Ectodermal cell (in vitro differentiated cells): Measurements from ENCODE around the gene DEPDC5.

Experiments
- H3K27ac ChIP-seq: 2 replicates; pipeline ENCODE4 v1.7.0; 2013; ENCODE audit warnings: mild to moderate bottlenecking, low read depth, low read length; ENCODE audit not compliant: insufficient read depth, poor library complexity, severe bottlenecking
- H3K27me3 ChIP-seq: 2 replicates; pipeline ENCODE4 v1.7.0; 2013; ENCODE audit warnings: mild to moderate bottlenecking, low read length; ENCODE audit not compliant: insufficient read depth, control insufficient read depth, poor library complexity, severe bottlenecking
- H3K36me3 ChIP-seq: one replicate; pipeline ENCODE4 v1.7.0; 2013; ENCODE audit warnings: low read length; ENCODE audit not compliant: control insufficient read depth, insufficient read depth
- H3K4me1 ChIP-seq: one replicate; pipeline ENCODE4 v1.7.0; 2013; ENCODE audit warnings: low read length; ENCODE audit not compliant: control insufficient read depth, insufficient read depth
- H3K4me3 ChIP-seq: 2 replicates; pipeline ENCODE4 v1.7.0; 2013; ENCODE audit warnings: low read depth, low read length, control low read depth; ENCODE audit not compliant: insufficient read depth
- H3K9me3 ChIP-seq: 2 replicates; pipeline ENCODE4 v1.7.0; 2013; ENCODE audit warnings: mild to moderate bottlenecking, low read length, moderate library complexity; ENCODE audit not compliant: control insufficient read depth
- WGBS, 2 experiments: methylation state at CpG; one replicate each; pipeline ENCODE4 v1.1.7; 2013; ENCODE audit warnings: missing lambda C conversion rate in 2 of 2; 5-methylcytosine and 5-hydroxymethylcytosine counted together

DEPDC5 gene

DNA sequence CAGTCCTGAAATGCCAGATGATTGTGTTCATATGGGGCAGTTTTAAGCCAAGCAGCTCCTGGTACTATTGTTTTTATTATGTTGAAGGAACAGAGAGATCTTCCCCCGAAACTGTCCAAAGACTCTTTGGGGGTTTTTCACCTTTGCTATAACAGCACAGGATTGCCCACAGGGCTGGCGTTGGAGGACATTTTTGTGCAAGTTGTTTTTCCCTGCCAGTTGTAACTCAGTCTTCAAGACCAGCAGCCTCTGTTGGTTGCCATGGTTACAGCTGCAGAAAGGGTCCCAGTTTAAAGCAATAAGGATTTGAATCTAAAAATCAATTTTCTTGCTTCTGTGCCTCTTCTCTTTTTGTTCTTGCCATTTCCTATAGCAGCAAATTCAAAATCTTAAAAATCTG, 145.1 kb downstream of the DEPDC5 start:
- Histone ChIP-seq H3K27ac (no peak overlapping the region), H3K27me3 (no peaks in the 10 kb centered on the region), H3K36me3 (no peaks in the 10 kb centered on the region), H3K4me1 (peaks cover 6% of the 10 kb centered on the region), H3K9me3 (no peaks in the 10 kb centered on the region), H3K4me3 (no peak overlapping the region)
- 85 to 88% methylated on average over 2 of the region's 2 CpGs for WGBS, 2 experiments

DNA sequence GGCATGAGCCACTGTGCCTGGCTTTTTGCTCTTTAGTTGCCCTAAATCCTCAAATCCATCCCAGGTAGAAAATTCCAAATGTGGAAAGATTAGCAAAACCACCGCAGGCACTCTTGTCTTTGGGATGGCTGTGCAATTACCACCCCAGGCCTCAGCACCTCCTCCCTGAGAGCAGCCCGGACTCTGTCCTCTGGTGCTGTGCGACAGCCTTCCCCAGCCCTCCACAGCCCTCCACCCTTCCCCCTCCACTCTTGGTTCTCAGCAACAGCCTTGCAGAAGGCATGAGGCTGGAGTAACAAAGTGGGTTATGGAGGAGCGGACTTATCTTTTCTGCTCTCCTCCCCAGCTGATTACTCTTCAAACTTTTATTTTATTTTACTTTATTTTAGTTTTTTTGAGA, 145.8 kb downstream of the DEPDC5 start:
- H3K9me3 ChIP-seq, result no peaks in the 10 kb centered on the region
- H3K27me3 ChIP-seq, result no peaks in the 10 kb centered on the region
- 83 to 94% methylated on average over 3 to 4 of the region's 4 CpGs for WGBS, 2 experiments
- no peak overlapping the region for H3K4me3 ChIP-seq
- H3K4me1 ChIP-seq, result peaks cover 6% of the 10 kb centered on the region
- peaks cover 2% of the 10 kb centered on the region for H3K36me3 ChIP-seq
- H3K27ac ChIP-seq, result no peak overlapping the region

DNA sequence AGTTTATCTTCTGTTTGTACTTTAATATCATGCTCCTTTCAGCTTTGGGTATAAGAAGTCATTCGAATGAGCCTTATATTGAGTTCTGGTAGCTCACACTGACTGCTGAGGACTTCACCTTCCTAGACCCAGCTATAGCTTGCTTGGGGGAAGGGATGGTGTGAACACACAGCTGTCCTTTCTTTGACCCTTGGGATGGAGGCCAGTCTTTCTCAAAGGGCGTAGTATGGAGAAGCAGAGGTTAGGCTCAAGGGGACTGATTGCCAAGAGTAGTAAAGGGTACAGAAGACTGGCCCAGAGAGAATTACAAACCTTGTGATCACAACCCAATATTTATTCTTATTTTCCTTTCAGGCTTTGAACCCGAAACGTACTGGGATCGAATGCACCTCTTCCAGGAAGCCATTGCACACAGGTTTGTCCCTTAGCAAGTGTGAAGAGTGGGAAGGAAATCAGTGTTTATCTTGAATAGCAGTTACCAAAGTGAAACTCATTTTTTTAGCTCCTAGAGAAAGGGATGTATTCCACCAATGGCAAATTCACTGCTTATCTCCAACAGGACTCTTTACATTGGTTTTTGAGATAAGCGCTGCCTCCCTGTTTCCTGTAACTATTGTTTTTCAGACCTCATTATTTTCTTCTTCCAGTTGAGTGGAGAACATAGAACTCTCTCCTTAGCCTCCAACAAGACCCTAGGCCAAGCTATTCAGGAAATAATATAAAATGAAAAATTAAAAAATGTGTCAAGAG, 147.7 kb downstream of the DEPDC5 start:
- Histone ChIP-seq H3K36me3 (peaks cover 6% of the 10 kb centered on the region), H3K27me3 (no peaks in the 10 kb centered on the region), H3K27ac (no peak overlapping the region), H3K4me3 (no peak overlapping the region), H3K9me3 (no peaks in the 10 kb centered on the region), H3K4me1 (peaks cover 6% of the 10 kb centered on the region)
- WGBS, 2 experiments, result 92 to 98% methylated on average over 6 of the region's 6 CpGs

DNA sequence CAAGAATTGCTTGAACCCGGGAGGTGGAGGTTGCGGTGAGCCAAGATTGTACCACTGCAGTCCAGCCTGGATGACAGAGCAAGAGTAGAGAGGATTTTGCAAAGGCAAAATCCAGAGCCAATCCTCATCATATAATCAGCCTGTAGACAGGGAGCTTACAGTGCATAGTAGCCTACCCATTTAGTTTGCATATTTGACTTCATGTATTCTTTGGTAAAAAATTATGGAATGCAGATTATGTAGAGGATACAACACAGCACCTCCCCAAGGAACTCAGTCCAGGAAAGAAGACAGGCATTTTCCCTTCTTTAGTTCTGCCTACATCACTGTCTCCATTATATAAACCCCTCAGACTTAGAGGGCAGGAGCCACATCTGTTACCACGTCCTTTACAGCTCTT, 150.8 kb downstream of the DEPDC5 start:
- Histone ChIP-seq H3K4me3 (no peak overlapping the region), H3K27ac (no peak overlapping the region), H3K4me1 (no peaks in the 10 kb centered on the region), H3K27me3 (no peaks in the 10 kb centered on the region), H3K9me3 (no peaks in the 10 kb centered on the region), H3K36me3 (peaks cover 6% of the 10 kb centered on the region)
- WGBS, 2 experiments, result 98 to 99% methylated on average over 3 of the region's 3 CpGs

DNA sequence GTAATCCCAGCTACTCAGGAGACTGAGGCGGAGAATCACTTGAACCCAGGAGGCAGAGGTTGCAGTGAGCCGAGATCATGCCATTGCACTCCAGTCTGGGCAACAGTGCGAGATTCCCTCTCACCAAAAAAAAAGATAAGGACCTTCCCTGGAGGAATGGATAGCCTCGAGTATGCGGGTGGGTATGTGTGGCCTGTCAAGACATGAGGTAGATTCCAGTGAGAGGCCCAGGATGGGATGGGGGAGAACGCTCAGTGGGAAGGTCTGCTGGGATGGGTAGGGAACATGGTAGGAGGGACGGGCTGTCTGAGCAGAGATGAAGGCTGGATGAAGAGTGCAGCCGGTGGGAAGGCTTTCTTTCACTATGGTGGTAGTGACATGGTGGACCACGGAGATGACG, 151.5 kb downstream of the DEPDC5 start:
- WGBS, 2 experiments, result 94 to 95% methylated on average over 10 of the region's 10 CpGs
- Histone ChIP-seq H3K9me3 (no peaks in the 10 kb centered on the region), H3K36me3 (peaks cover 6% of the 10 kb centered on the region), H3K4me3 (no peak overlapping the region), H3K27me3 (no peaks in the 10 kb centered on the region), H3K27ac (no peak overlapping the region), H3K4me1 (no peaks in the 10 kb centered on the region)

DNA sequence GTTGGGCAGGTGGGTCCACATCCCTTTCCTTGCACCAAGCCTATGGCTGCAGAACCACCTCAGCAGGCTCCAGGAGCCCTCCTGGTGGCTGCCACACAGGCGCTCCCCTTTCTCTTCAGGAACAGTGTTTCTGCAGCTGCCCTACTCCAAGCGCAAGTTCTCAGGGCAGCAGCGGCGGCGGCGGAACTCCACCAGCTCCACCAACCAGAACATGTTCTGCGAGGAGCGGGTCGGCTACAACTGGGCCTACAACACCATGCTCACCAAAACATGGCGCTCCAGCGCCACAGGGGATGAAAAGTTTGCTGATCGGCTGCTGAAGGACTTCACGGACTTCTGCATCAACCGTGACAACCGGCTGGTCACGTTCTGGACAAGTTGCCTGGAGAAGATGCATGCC, 152.3 kb downstream of the DEPDC5 start:
- H3K4me3 ChIP-seq, result no peak overlapping the region
- peaks cover 6% of the 10 kb centered on the region for H3K36me3 ChIP-seq
- no peaks in the 10 kb centered on the region for H3K4me1 ChIP-seq
- 96% methylated on average over 16 of the region's 16 CpGs for WGBS, 2 experiments
- no peaks in the 10 kb centered on the region for H3K27me3 ChIP-seq
- no peak overlapping the region for H3K27ac ChIP-seq
- no peaks in the 10 kb centered on the region for H3K9me3 ChIP-seq

DNA sequence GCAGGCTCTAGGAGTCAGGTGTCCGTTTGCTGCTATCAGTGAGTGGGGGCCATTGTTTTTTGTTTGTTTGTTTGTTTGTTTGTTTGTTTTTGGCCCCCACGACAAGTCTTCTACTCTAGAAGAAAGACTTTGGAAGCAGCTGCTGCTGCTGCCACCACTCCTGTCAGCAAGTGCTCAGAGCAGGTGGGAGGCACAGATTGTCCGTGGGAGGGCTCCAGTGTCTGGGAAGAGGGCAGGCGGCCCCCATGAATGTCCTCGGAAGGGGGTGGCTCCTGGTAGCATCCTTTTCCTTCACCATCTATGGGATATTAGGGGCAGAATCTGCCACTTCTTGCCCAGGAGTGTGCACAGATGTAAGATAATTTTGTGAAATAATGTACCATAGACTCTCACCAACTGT, 152.8 kb downstream of the DEPDC5 start:
- no peaks in the 10 kb centered on the region for H3K9me3 ChIP-seq
- H3K4me1 ChIP-seq, result no peaks in the 10 kb centered on the region
- H3K27ac ChIP-seq, result no peak overlapping the region
- H3K27me3 ChIP-seq, result no peaks in the 10 kb centered on the region
- 90 to 96% methylated on average over 5 of the region's 5 CpGs for WGBS, 2 experiments
- peaks cover 6% of the 10 kb centered on the region for H3K36me3 ChIP-seq
- no peak overlapping the region for H3K4me3 ChIP-seq

DNA sequence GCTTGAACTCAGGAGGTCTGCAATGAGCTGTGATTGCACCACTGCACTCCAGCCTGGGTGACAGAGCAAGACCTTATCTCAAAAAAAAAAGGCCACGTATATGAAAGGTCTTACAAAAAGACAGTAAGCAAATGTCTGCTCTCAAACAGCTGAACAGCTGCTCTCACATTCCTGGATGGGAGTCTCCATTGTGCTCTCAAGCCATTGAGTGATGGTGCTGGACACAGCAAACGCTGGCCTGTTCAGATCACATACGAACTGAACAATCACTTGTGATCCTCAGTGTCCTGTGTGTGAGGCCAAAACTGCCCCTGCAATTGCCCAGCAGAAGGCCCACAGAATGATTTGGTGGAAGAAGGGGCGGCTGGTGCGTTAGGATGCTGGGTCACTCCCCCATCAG, 156.2 kb downstream of the DEPDC5 start:
- Histone ChIP-seq H3K27ac (no peak overlapping the region), H3K36me3 (peaks cover under 1% of the 10 kb centered on the region), H3K4me1 (no peaks in the 10 kb centered on the region), H3K4me3 (no peak overlapping the region), H3K27me3 (no peaks in the 10 kb centered on the region), H3K9me3 (no peaks in the 10 kb centered on the region)
- WGBS, 2 experiments, result 92 to 93% methylated on average over 5 of the region's 5 CpGs

DNA sequence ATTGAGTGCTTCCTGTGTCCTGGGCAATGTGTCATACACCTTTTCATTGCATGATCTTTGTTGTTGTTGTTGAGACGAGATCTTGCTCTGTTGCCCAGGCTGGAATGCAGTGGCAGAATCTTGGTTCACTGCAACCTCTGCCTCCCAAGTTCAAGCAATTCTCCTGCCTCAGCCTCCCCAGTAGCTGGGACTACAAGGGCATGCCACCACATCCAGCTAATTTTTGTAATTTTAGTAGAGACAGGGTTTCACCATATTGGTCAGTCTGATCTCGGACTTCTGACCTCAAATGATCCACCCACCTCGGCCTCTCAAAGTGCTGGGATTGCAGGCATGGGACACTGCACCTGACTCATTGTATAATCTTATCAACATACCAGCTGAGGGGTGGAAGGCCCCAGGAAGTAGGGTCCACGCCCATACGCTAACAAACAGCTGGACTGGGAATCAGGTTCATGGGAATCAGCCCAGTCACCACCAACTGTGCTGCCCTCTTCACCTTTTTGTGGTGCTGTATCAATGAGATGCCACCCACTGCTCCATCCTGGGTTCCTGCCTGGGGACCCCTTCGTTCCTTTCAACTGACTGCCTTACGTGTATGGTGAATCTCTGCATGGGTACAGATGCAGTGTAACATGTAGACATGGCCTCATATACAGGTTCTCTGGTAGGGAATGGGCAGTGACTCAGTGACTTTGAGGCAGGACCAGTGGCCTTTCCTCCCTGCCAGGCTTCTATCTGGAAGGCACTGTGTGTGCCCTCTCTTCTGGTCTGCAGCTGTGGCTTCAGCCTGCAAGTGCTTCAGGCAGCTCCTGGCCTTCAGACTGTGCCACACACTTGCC, 158.0 kb downstream of the DEPDC5 start:
- no peaks in the 10 kb centered on the region for H3K9me3 ChIP-seq
- H3K4me3 ChIP-seq, result no peak overlapping the region
- WGBS, 2 experiments, result 88 to 93% methylated on average over 7 of the region's 7 CpGs
- H3K27me3 ChIP-seq, result no peaks in the 10 kb centered on the region
- no peaks in the 10 kb centered on the region for H3K4me1 ChIP-seq
- H3K36me3 ChIP-seq, result no peaks in the 10 kb centered on the region
- H3K27ac ChIP-seq, result no peak overlapping the region

DNA sequence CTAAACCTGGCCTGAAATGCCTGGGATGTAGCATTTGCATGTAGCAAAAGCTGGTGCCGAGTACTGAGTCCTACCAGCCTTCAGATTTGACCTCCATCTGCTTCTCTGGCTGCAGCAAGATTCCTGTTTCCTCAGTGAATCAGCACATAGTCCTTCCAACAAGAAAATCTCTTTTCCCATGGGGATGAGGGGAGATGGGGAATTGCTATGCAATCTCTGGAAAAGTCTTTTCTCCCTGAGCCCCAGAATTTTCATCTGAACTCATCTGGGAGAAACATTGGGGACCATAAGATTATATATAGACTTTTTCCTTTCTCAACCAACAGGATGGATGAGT, 158.6 kb downstream of the DEPDC5 start:
- Histone ChIP-seq H3K4me3 (no peak overlapping the region), H3K4me1 (no peaks in the 10 kb centered on the region), H3K9me3 (no peaks in the 10 kb centered on the region), H3K27ac (no peak overlapping the region), H3K36me3 (no peaks in the 10 kb centered on the region), H3K27me3 (no peaks in the 10 kb centered on the region)
- 90 to 93% methylated on average over 1 of the region's 1 CpG for WGBS, 2 experiments
